PC-9 (cell line): ENCODE data around the gene TIMM9. TPM values are rescaled to one million over a fixed set of nuclear protein-coding genes. Genes with fewer than 3 reads are reported as not detected.

Source experiments
- BruUV-seq: library from RNA; stranded (reverse); fragments of 400-500 nt; replicated peaks from 2 replicates; lab custom pipeline; 2021; lab: Mats Ljungman, UMichigan
- CTCF ChIA-PET: fragments of 300-600 bp; sonication (Branson Sonifier 250); formaldehyde crosslinking; loops from one replicate; lab custom pipeline; 2022; ENCODE audit warnings: antibody characterized with exemption; lab: Charles Lee
- POLR2A ChIA-PET: fragments of 300-600 bp; sonication (Branson Sonifier 250); formaldehyde crosslinking; loops from one replicate; lab custom pipeline; 2022; ENCODE audit warnings: antibody characterized with exemption; ENCODE audit not compliant: unreplicated experiment; lab: Charles Lee
- DNase-seq, 2 experiments: peaks; one replicate each; pipeline versions ENCODE4 v3.0.0 to v3.0.0-alpha.2; 2015 to 2022; ENCODE audit warnings: mixed read lengths in 1 of 2
- H2AFZ ChIP-seq: fragments of 200-600 bp; sonication (generic); 2 replicates; pipeline ENCODE4 v1.8.1; 2017; ENCODE audit warnings: antibody characterized with exemption
- H3F3A ChIP-seq: fragments of 200-600 bp; sonication (generic); 2 replicates; pipeline ENCODE4 v1.8.1; 2017; ENCODE audit warnings: antibody characterized with exemption, mild to moderate bottlenecking, low read depth; ENCODE audit not compliant: insufficient read depth
- H3K27ac ChIP-seq: fragments of 200-600 bp; sonication (generic); 2 replicates; pipeline ENCODE4 v1.6.1; 2016; ENCODE audit warnings: mixed run types
- H3K27me3 ChIP-seq: fragments of 200-600 bp; sonication (generic); 2 replicates; pipeline ENCODE4 v1.6.1; 2016; ENCODE audit warnings: low read depth, mixed run types; ENCODE audit not compliant: insufficient read depth
- H3K36me3 ChIP-seq: fragments of 200-600 bp; sonication (generic); 2 replicates; pipeline ENCODE4 v1.6.1; 2016; ENCODE audit warnings: low read depth, mixed run types
- H3K4me1 ChIP-seq: fragments of 200-600 bp; sonication (generic); replicated peaks from 2 replicates; pipeline ENCODE4 v1.6.1; 2016; ENCODE audit warnings: mixed run types; ENCODE audit not compliant: insufficient read depth
- H3K4me2 ChIP-seq: fragments of 200-600 bp; sonication (generic); 2 replicates; pipeline ENCODE4 v1.6.1; 2017; ENCODE audit warnings: mixed run types
- H3K4me3 ChIP-seq: fragments of 200-600 bp; sonication (generic); 2 replicates; pipeline ENCODE4 v1.6.1; 2016; ENCODE audit warnings: mixed run types
- H3K79me2 ChIP-seq: fragments of 200-600 bp; sonication (generic); 2 replicates; pipeline ENCODE4 v1.6.1; 2017; ENCODE audit warnings: low read depth, mixed run types
- H3K9me2 ChIP-seq: fragments of 200-600 bp; sonication (generic); 2 replicates; pipeline ENCODE4 v1.8.1; 2017; ENCODE audit warnings: mild to moderate bottlenecking; ENCODE audit not compliant: insufficient read depth
- H3K9me3 ChIP-seq: fragments of 200-600 bp; sonication (generic); 2 replicates; pipeline ENCODE4 v1.8.1; 2016; ENCODE audit warnings: low read depth; ENCODE audit not compliant: insufficient read depth
- H4K20me1 ChIP-seq: fragments of 200-600 bp; sonication (generic); 2 replicates; pipeline ENCODE4 v1.8.1; 2017; ENCODE audit not compliant: insufficient read depth
- CTCF ChIP-seq: fragments of 200-600 bp; sonication (generic); conservative IDR thresholded peaks from 2 replicates; pipeline ENCODE4 v1.6.1; 2017; ENCODE audit warnings: mixed run types, antibody characterized with exemption, mild to moderate bottlenecking, moderate library complexity
- EZH2 ChIP-seq: fragments of 200-600 bp; sonication (generic); IDR thresholded peaks from 2 replicates; pipeline ENCODE4 v1.8.0; 2017; ENCODE audit warnings: antibody characterized with exemption, low read depth
- intact Hi-C: fragments of 100-400 bp; cut with micrococcal nuclease; formaldehyde crosslinking; loops from one replicate; pipeline ENCODE4 v1.10.0; 2022; ENCODE audit not compliant: unreplicated experiment
- total RNA-seq: library from RNA; stranded (reverse); gene quantifications from 2 replicates; pipeline ENCODE4 v1.2.3, GENCODE V29; 2021

The TIMM9 gene
- total RNA-seq, 1 experiment from 2014 or later: 37.0 TPM

GRCh38 chr14:58415636-58416547, 11.4 kb downstream of the TIMM9 start:
- POLR2A ChIA-PET: no interaction called here
- TF ChIP-seq EZH2: no peak
- no peak for TF ChIP-seq CTCF

GRCh38 chr14:58414845-58415244, 12.5 kb downstream of the TIMM9 start:
- Histone ChIP-seq H2AFZ (no peak overlapping the region), H3K36me3 (peaks cover 20% of the 10 kb centered on the region), H3F3A (peaks cover 4% of the 10 kb centered on the region; the same call in 1 of the 2 replicates), H3K9me3 (no peaks in the 10 kb centered on the region), H4K20me1 (peaks cover 6% of the 10 kb centered on the region; the same call in 1 of the 2 replicates), H3K27me3 (no peaks in the 10 kb centered on the region), H3K27ac (no peak overlapping the region), H3K9me2 (no peaks in the 10 kb centered on the region), H3K79me2 (no peaks in the 10 kb centered on the region), H3K4me1 (no peaks in the 10 kb centered on the region), H3K4me2 (no peak overlapping the region), H3K4me3 (no peak overlapping the region)
- no peak for DNase-seq
- intact Hi-C loops: no loop called here
- ChIA-PET CTCF (no interaction called here), POLR2A (no interaction called here)
- no TSS peak for BruUV-seq
- TF ChIP-seq CTCF: no peak
- TF ChIP-seq EZH2: no peak

More at GRCh38 chr14:58415636-58416547, 11.4 kb downstream of the TIMM9 start:
- Histone ChIP-seq H3K4me2 (no peak overlapping the region), H4K20me1 (peaks cover 13% of the 10 kb centered on the region), H3K4me1 (no peaks in the 10 kb centered on the region), H3K36me3 (peaks cover 15% of the 10 kb centered on the region), H2AFZ (no peak overlapping the region), H3K9me2 (no peaks in the 10 kb centered on the region), H3K79me2 (no peaks in the 10 kb centered on the region), H3F3A (no peaks in the 10 kb centered on the region), H3K9me3 (no peaks in the 10 kb centered on the region), H3K27ac (no peak overlapping the region), H3K4me3 (no peak overlapping the region), H3K27me3 (no peaks in the 10 kb centered on the region)
- no TSS peak for BruUV-seq
- CTCF ChIA-PET: no interaction called here
- intact Hi-C loops: no loop called here
- DNase-seq: no peak

GRCh38 chr14:58408681-58409215, 18.6 kb downstream of the TIMM9 start:
- POLR2A ChIA-PET: no interaction called here
- no peaks in the 10 kb centered on the region for H3K27me3 ChIP-seq
- no peak overlapping the region for H3K4me3 ChIP-seq
- H4K20me1 ChIP-seq: no peaks in the 10 kb centered on the region
- no peaks in the 10 kb centered on the region for H3K9me3 ChIP-seq
- intact Hi-C loops: no loop called here
- H3K79me2 ChIP-seq: no peaks in the 10 kb centered on the region
- CTCF ChIA-PET: no interaction called here
- DNase-seq: no peak
- H3K4me1 ChIP-seq: no peaks in the 10 kb centered on the region
- H3F3A ChIP-seq: peaks cover 8% of the 10 kb centered on the region; the same call in 1 of the 2 replicates
- no peaks in the 10 kb centered on the region for H3K9me2 ChIP-seq
- H2AFZ ChIP-seq: no peak overlapping the region
- peaks cover 23% of the 10 kb centered on the region for H3K36me3 ChIP-seq
- no peak overlapping the region for H3K4me2 ChIP-seq
- H3K27ac ChIP-seq: no peak overlapping the region
- no TSS peak for BruUV-seq
- TF ChIP-seq CTCF (no peak), EZH2 (no peak)
